GM19467 (cell line): Measurements from ENCODE around the gene TARBP1.
"Not testable (repeated sequence)": the region's sequence is repeated elsewhere in the genome, so short reads cannot be mapped to it uniquely, and the experiment has no call there.

ENCODE experiments used
- ATAC-seq: cut with Tn5 transposase; IDR thresholded peaks from one replicate; pipeline ENCODE4 v1.9.1; 2021; ENCODE audit warnings: mild to moderate bottlenecking, moderate library complexity; ENCODE audit not compliant: unreplicated experiment

The TARBP1 gene

DNA sequence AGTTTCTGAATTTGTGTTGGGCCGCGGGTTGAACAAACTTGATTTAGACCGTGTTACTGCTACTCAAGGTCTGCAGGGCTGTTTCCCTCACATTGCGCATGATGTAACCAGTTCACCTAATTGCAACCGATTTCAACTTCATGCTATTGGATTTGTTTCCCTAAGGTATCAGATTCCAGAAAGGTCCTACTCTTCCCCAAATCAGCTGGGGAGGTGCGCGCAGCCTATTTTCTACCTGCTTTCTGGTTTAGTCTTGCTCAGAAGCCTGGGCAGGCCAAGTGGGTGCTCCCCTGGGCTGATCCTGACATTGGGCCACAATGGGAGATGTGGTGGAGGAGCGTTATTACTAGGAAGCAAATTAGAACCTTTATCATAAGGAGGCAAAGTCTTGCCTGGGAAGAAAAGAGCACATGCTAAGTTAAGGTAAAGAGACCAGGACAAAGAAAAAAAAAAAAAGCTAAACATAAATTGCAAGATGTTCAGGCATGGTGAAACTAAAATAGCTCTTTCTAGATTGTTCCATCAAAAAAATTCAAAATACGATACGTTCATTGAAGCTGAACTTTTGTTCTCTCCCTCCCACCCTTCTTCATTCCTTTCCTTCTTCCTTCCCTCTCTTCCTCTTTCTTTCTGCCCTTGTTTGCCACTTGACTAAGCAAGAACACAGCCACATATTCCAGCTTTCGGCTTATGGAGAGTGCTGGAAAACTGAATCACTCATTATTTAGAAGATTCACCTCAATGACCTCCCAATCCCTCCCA is 28.8 kb upstream of the TARBP1 start:
- ATAC-seq: no peak

DNA sequence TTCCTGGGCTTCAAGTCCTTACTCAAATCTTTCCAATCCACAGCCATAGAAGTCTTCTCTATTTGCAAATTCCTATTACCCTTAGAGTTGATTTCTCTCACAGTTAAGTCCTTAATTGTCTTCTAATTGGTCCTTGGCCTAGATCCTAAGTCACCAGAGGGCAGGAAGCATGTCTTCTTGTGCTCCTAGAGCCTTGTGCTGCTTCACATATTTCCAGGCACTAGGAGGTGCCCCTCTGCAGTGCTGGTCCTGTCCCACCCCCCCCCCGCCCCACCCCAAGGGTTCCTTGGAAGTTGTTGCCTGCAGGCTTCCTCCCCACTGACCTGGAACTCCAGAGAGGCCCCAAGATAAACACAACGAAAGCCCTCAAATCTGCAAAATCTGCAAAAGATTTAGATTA is 28.1 kb upstream of the TARBP1 start:
- ATAC-seq: no peak

GRCh38 chr1:234505769-234506102 is 26.8 kb upstream of the TARBP1 start:
- no peak for ATAC-seq

DNA sequence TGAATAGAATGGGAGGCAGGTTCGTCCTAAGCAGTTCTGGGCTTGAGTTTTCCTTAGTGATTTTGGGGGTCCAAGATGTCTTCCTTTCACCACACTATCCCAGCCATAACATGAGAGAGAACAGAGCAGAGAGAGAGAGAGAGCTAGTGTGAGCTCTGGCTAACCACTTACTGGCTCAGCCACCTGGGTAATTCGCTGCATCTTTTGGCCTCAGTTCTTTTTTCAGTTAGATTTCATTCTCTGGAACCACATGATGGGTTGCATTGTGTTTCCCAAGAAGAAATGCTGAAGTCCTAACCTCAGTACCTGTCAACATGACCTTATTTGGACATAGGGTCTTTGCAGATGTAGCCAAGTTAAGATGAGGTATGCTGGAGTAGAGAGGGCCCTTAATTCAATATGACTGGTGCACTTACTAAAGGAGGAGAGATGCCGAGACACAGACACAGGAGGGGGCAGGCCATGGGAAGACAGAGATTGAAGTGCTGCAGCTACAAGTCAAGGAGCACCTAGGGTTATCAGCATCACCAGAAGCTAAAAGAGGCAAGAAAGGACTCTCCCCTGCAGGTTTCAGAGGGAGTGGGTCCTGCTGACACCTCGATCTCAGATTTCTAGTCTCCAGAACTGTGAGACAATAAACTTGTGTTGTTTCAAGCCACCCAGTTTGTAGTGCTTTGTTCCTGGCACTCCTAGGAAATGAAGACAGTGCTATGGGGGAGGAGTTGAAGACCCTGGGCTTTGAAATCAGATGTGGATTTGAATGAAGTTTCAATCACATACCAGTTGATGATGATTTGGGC is 26.2 kb upstream of the TARBP1 start:
- ATAC-seq: no peak

DNA sequence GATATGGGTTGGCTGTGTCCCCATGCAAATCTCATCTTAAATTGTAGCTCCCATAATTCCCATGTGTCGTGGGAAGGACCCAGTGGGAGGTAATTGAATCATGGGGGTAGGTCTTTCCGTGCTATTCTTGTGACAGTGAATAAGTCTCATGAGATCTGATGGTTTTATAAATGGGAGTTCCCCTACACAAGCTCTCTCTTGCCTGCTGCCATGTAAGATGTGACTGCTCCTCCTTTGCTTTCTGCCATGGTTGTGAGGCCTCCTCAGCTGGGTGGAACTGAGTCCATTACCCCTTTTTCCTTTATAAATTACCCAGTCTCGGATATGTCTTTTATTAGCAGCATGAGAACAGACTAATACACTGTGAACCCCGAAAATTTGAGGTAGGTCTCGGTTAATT is 25.3 kb upstream of the TARBP1 start:
- not testable (repeated sequence) for ATAC-seq

GRCh38 chr1:234503193-234504050 is 24.4 kb upstream of the TARBP1 start:
- ATAC-seq: no peak

GRCh38 chr1:234502785-234503184 is 23.8 kb upstream of the TARBP1 start:
- no peak for ATAC-seq

DNA sequence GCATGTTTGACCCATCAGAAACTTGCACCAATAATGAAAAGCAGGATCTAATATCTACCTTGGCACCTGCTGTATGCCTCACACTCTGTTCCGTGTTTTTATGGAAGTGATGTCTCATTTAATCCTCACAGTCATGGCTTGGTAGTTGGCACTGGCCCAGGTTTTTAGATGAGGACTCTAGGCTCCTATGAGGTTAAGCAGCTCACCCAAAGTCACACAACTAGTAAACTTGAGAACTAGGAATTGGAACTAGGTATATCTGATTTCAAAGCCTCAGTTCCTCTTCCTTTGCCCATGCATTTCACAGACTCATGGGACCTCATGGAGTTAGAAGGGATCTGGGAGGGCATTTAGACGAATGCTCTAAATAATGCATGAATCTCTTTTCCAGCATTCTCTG is 21.3 kb upstream of the TARBP1 start:
- no peak for ATAC-seq

DNA sequence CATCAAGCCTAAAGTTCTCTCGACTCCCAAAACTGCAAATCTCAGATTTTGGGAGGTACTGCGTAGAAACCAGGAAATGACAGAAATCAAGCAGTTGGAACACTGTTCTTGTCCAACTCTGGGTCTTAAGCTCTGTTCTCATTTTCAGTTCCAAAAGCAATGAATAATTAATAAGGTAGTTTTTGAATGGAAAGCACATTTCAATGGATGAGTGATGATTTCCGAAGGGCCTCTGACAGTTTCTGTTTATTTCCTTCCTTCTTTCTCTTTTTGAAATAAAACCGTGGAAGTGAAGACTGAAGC is 20.9 kb upstream of the TARBP1 start:
- ATAC-seq: no peak

DNA sequence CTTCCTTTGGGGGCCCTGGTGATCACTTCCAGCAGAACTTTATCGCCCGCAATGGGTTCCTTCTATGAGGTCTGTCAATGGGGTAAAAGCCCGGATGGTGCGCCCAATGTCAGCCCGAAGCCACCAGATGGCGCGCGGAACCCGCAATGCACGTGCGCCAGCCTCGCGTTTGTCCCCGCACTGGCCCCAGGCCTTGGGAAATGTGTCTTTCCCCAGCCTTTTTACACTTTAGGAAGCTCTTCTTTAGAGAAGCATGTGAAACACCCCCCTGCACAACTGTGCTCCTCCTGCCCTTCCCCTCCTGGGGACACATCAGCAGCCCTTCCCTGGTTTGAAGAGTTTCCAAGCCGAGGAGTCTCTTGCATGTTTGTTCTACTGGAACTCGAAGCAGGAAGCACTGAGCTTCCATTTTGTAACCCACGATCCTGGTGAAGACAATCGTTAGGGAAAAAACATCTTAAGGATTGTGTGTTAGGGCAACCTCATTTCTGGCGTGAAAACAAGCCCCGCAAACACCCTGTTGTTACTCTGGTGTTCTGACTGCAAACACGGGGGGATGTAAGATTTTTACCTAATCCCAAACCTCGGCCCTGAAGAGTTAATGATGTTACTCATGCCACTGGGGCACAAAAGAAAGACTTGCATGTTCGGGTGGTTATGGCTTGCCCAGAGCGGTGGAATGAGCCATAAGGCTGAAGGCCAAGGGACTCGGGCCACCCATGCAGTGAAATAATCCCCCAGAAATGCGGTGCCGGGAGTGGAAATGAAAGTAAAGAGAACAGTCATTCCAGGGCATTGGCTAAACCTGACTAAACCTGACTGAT is 20.4 kb upstream of the TARBP1 start:
- peak; percentile 52 for ATAC-seq

DNA sequence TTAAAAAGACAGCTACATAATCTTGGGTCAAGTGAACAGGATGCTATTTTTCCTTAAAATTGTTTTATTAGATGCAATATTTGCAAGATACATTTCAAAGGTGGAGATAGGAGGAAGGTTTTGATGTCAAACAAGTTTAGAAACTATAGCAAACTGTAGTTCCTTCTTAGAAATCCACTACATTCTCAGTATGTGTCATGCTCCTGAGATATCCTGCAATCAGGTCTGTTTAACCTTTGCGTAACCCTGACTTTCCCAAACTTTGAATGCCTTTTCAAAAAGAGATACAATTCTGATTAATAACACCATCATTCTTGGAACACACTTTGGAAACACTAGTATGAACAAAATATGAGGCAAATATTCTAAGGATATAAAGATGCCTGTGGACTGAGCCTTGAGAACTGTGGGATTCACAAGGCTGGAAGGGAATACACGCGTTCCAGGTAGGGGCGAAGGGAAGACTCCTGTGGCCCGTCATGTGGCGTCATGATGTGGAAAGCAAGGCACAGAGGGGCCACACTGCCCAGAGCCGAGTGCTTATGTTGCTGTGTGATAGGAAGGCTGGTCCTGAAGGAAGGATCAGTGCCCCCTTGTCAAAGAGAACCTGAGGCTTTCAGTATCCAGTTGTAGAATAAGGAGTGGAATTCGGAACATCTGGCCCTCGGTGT is 19.6 kb upstream of the TARBP1 start:
- no peak for ATAC-seq

- no peak for ATAC-seq
These were observed 18.6 kb upstream of the TARBP1 start for GRCh38 chr1:234497589-234497988.

- ATAC-seq: peak; percentile 57
These were observed 16.4 kb upstream of the TARBP1 start for GRCh38 chr1:234495231-234495990.

DNA sequence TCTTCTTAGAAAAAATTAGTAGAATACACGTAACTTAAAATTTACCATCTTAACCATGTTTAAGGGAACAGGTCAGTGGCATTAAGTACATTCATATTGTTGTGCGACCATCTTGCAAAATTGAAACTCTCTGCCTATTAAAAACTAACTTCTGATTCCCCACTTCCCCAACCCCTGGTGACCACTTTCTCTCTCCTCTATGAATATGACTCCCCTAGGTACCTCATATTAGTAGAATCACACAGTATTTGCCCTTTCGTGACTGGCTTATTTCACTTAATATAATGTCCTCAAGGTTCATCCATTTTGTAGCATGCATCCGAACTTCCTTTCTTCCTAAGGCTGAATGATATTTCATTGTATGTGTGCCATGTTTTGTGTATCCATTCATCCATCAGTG is 15.1 kb upstream of the TARBP1 start:
- no peak for ATAC-seq

GRCh38 chr1:234490793-234491479 is 12.0 kb upstream of the TARBP1 start:
- ATAC-seq: no peak

GRCh38 chr1:234489698-234490077 is 10.7 kb upstream of the TARBP1 start:
- no peak for ATAC-seq

DNA sequence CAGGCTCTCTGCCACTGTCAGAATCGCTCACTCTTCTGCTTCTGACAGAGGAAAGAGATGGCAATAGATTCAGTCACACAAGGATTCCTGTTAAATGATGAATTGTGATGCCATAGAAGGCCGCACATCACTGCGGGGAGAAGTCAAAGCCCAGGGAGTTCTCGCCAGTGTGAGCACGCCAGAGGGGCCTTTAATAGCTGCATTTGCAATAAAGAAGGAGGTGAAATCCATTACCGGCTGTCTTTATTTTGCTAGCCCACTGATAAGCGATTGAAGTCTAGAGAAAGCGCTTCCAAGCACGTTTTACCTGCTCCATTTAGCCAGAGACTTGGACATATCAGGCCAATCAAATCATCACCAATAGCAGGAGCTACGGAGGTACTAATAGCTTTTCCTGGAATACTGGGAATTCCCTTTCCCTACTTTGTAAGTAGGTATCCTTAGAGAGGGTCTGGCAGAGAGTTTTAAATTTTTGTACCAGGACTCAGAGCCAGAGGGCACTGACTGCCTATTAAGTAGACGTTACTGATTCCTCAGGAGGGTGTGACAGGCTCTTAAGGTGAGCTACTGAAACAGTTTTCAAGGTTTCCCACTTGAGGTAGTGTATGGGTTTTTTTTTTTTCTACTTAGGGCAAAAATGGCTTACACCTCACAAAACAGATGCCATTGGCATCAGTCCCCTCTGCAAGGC is 10.2 kb upstream of the TARBP1 start:
- no peak for ATAC-seq
